Kidney (tissue), 14 donors: Measurements from ENCODE around the gene GOLPH3. TPM values are rescaled to one million over a fixed set of nuclear protein-coding genes. Genes with fewer than 3 reads are reported as not detected.

Experiments
- DNase-seq, 5 donors: peaks; one replicate each; pipeline ENCODE4 v3.0.0-alpha.2; 2013 to 2020
- FAIRE-seq: peaks from 2 replicates; lab custom pipeline; 2012; peaks lifted over from hg19 to GRCh38; lab: Jason Lieb, UNC
- H3K27ac ChIP-seq, 2 donors: one replicate each; pipeline ENCODE4 v1.7.0; 2013; ENCODE audit warnings: low read depth in 2 of 2, low read length in 2 of 2, inconsistent platforms in 1 of 2
- H3K27me3 ChIP-seq: one replicate; pipeline ENCODE4 v1.7.1; 2013; ENCODE audit warnings: low read length, inconsistent platforms; ENCODE audit not compliant: control insufficient read depth, insufficient read depth
- H3K36me3 ChIP-seq, 3 donors: one replicate each; pipeline versions ENCODE4 v1.7.0 to v1.7.1; 2013; ENCODE audit warnings: low read length in 3 of 3, control low read depth in 1 of 3, inconsistent platforms in 1 of 3; ENCODE audit not compliant: insufficient read depth in 3 of 3, control insufficient read depth in 2 of 3
- H3K4me1 ChIP-seq, 3 donors: one replicate each; pipeline versions ENCODE4 v1.7.0 to v1.7.1; 2013; ENCODE audit warnings: low read length in 3 of 3, inconsistent platforms in 1 of 3, low read depth in 1 of 3; ENCODE audit not compliant: control insufficient read depth in 2 of 3, insufficient read depth in 2 of 3
- H3K4me3 ChIP-seq, 3 donors: one replicate each; pipeline versions ENCODE4 v1.7.0 to v1.8.1; 2013; ENCODE audit warnings: low read length in 3 of 3, control low read depth in 1 of 3, inconsistent platforms in 1 of 3
- H3K9ac ChIP-seq, 3 donors: one replicate each; pipeline versions ENCODE4 v1.7.0 to v1.7.1; 2013; ENCODE audit warnings: low read length in 3 of 3, control low read depth in 1 of 3, inconsistent platforms in 1 of 3
- H3K9me3 ChIP-seq, 3 donors: one replicate each; pipeline versions ENCODE4 v1.7.0 to v1.7.1; 2013; ENCODE audit warnings: low read length in 3 of 3, control low read depth in 1 of 3, inconsistent platforms in 1 of 3; ENCODE audit not compliant: control insufficient read depth in 2 of 3, insufficient read depth in 1 of 3
- CTCF ChIP-seq: IDR thresholded peaks from 3 replicates; pipeline ENCODE4 v1.5.1; 2012; ENCODE audit warnings: mild to moderate bottlenecking, moderate library complexity, borderline replicate concordance; ENCODE audit not compliant: insufficient read depth; ENCODE audit errors: extremely low read depth
- intact Hi-C: fragments of 100-400 bp; cut with DNase I; formaldehyde crosslinking; loops from one replicate; pipeline ENCODE4 v1.11.1; 2022
- polyA plus RNA-seq: library from polyadenylated mRNA; stranded (reverse); fragments of 350-450 nt; fragmentation: Illumina TruSeq; extraction: RNeasy Lipid Tissue Mini Kit (QIAGEN cat#74804); gene quantifications from one replicate; pipeline ENCODE4 v1.2.3, GENCODE V29; 2014; ENCODE audit warnings: low read depth, low replicate concordance; ENCODE audit not compliant: insufficient read depth
- total RNA-seq: library from RNA; stranded (reverse); fragmentation: NEBNext Ultra II Directional; extraction: Animal tissue kit (Norgen Biotek cat#: 25700); gene quantifications from one replicate; pipeline ENCODE4 v1.2.1, GENCODE V29; 2021
- donor health status: control.
- donor health status: control.
- donor health status: control.
- donor health status: control.
- donor health status: control.
- donor health status: DM: yes; HTN: yes; CAD: no.
- donor health status: Normal renal cell carcinoma (clear cell type).

The GOLPH3 gene
- total and polyA plus RNA-seq, 2 donors from 2014 or later, result 38.5 to 118 TPM

GRCh38 chr5:32116574-32117313 is 57.4 kb downstream of the GOLPH3 start:
- no peak for FAIRE-seq
- H3K4me1 ChIP-seq, result no peaks in the 10 kb centered on the region
- intact Hi-C loops, result no loop called here

GRCh38 chr5:32115985-32116384 is 58.1 kb downstream of the GOLPH3 start:
- Histone ChIP-seq H3K27ac (no peak overlapping the region), H3K4me3 (no peak overlapping the region), H3K9ac (no peak overlapping the region), H3K9me3 (no peaks in the 10 kb centered on the region), H3K4me1 (no peaks in the 10 kb centered on the region), H3K36me3 (peaks cover 0 to 9% (median under 1%) of the 10 kb centered on the region in 3 donors), H3K27me3 (no peaks in the 10 kb centered on the region)
- DNase-seq (no peak), FAIRE-seq (no peak)
- TF ChIP-seq CTCF, result no peak
- intact Hi-C loops, result no loop called here

More at GRCh38 chr5:32116574-32117313, 57.4 kb downstream of the GOLPH3 start:
- H3K36me3 ChIP-seq, result peaks cover 0 to 11% (median 5%) of the 10 kb centered on the region in 3 donors
- no peak for TF ChIP-seq CTCF
- no peak for DNase-seq
- H3K4me3 ChIP-seq, result no peak overlapping the region
- H3K27ac ChIP-seq, result no peak overlapping the region
- no peaks in the 10 kb centered on the region for H3K9me3 ChIP-seq
- no peaks in the 10 kb centered on the region for H3K27me3 ChIP-seq
- H3K9ac ChIP-seq, result no peak overlapping the region

- intact Hi-C loops, result no loop called here
- no peak for TF ChIP-seq CTCF
- Histone ChIP-seq H3K9me3 (no peaks in the 10 kb centered on the region), H3K4me3 (no peak overlapping the region), H3K27ac (no peak overlapping the region), H3K4me1 (no peaks in the 10 kb centered on the region), H3K36me3 (peaks cover 3 to 44% (median 26%) of the 10 kb centered on the region in 3 donors), H3K27me3 (no peaks in the 10 kb centered on the region), H3K9ac (no peak overlapping the region)
- DNase-seq (no peak), FAIRE-seq (no peak)
These were observed 63.9 kb downstream of the GOLPH3 start for GRCh38 chr5:32110111-32110696.
